ENCODE measurements around the gene STXBP5.

Gene STXBP5

DNA sequence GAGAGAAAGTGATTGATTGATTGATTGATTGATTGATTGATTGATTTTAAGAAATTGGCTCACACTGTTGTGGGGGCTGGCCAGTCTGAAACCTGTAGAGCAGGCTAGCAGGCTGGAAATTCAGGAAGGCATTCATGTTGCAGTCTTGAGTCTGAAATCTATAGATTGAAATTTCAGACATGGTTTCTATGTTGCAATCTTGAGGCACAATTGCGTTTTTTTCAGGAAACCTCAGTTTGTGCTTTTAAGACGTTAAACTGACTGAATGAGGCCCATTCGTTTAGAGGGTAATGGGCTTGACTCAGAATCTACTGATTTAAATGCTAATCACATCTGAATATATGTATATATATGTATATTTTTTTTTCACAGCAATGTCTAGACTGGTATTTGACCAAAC is 106.3 kb downstream of the STXBP5 start:
- H3K36me3 ChIP-seq (ENCODE audit: control insufficient read depth in 4 of 4, insufficient read depth in 4 of 4, low read length in 3 of 4): peaks cover 13 to 59% (median 22%) of the 10 kb centered on the region in 4 experiments
- H3K27ac ChIP-seq (ENCODE audit: insufficient read depth in 1 of 2, low read depth in 1 of 2, low read length in 2 of 2, poor library complexity in 1 of 2, severe bottlenecking in 2 of 2): no peak overlapping the region
- no peak overlapping the region for H3K4me3 ChIP-seq (ENCODE audit: control insufficient read depth in 1 of 7, extremely low read depth in 1 of 7, insufficient read depth in 4 of 7, low read depth in 2 of 7, low read length in 6 of 7)
- no peaks in the 10 kb centered on the region for H3K4me1 ChIP-seq (ENCODE audit: control extremely low read depth in 1 of 4, control insufficient read depth in 4 of 4, insufficient read depth in 4 of 4, low read length in 3 of 4)
- ChIA-PET CTCF (interaction anchor here (1.6 kb wide), 1 partner anchor 37 kb away, joined by 3 read pairs; no protein-coding TSS in a partner anchor), POLR2A (no interaction called here)
- H3K9me3 ChIP-seq (ENCODE audit: control extremely low read depth in 1 of 5, control insufficient read depth in 4 of 5, insufficient read depth in 2 of 5, low read depth in 1 of 5, low read length in 4 of 5): no peaks in the 10 kb centered on the region
- no CpG with 5 or more reads among the region's 3 CpGs for WGBS (ENCODE audit: insufficient coverage)
- H3K27me3 ChIP-seq (replicated peaks in 2 of 5; ENCODE audit: control insufficient read depth in 4 of 5, insufficient read depth in 5 of 5, low read length in 4 of 5): no peaks in the 10 kb centered on the region
- no peak for DNase-seq

GRCh38 chr6:147311218-147311617 is 107.0 kb downstream of the STXBP5 start:
- Histone ChIP-seq H3K36me3 (ENCODE audit: control insufficient read depth in 4 of 4, insufficient read depth in 4 of 4, low read length in 3 of 4) (peaks cover 17 to 62% (median 26%) of the 10 kb centered on the region in 4 experiments), H3K4me3 (ENCODE audit: control insufficient read depth in 1 of 7, extremely low read depth in 1 of 7, insufficient read depth in 4 of 7, low read depth in 2 of 7, low read length in 6 of 7) (no peak overlapping the region), H3K27ac (ENCODE audit: insufficient read depth in 1 of 2, low read depth in 1 of 2, low read length in 2 of 2, poor library complexity in 1 of 2, severe bottlenecking in 2 of 2) (no peak overlapping the region), H3K9me3 (ENCODE audit: control extremely low read depth in 1 of 5, control insufficient read depth in 4 of 5, insufficient read depth in 2 of 5, low read depth in 1 of 5, low read length in 4 of 5) (no peaks in the 10 kb centered on the region), H3K27me3 (replicated peaks in 2 of 5; ENCODE audit: control insufficient read depth in 4 of 5, insufficient read depth in 5 of 5, low read length in 4 of 5) (no peaks in the 10 kb centered on the region), H3K4me1 (ENCODE audit: control extremely low read depth in 1 of 4, control insufficient read depth in 4 of 4, insufficient read depth in 4 of 4, low read length in 3 of 4) (no peaks in the 10 kb centered on the region)
- CTCF ChIA-PET: no interaction called here
- DNase-seq: no peak
- POLR2A ChIA-PET: no interaction called here

DNA sequence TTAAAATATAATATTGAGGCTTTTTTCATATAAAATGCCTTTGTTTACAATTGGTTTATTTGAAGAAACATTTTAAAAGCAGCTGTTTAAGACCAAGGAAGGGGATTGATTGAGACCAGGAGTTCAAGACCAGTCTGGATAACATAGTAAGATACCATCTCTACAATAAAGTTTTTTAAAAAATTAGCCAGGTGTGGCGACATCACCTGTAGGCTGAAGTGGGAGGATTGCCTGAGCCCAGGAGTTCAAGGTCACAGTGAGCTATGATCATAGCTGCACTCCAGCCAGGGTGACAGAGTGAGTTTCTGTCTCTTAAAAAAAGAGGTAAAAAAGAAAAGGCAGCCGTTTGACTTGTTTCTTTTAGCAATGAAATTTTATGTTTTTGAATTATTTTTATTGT is 117.0 kb downstream of the STXBP5 start:
- H3K36me3 ChIP-seq (ENCODE audit: control insufficient read depth in 4 of 4, insufficient read depth in 4 of 4, low read length in 3 of 4): peaks cover 14 to 52% (median 27%) of the 10 kb centered on the region in 4 experiments
- H3K9me3 ChIP-seq (ENCODE audit: control extremely low read depth in 1 of 5, control insufficient read depth in 4 of 5, insufficient read depth in 2 of 5, low read depth in 1 of 5, low read length in 4 of 5): no peaks in the 10 kb centered on the region
- H3K4me3 ChIP-seq (ENCODE audit: control insufficient read depth in 1 of 7, extremely low read depth in 1 of 7, insufficient read depth in 4 of 7, low read depth in 2 of 7, low read length in 6 of 7): peak overlapping the region in 3 of 7 experiments; percentile 28 to 54 (median 45)
- no peaks in the 10 kb centered on the region for H3K27me3 ChIP-seq (replicated peaks in 2 of 5; ENCODE audit: control insufficient read depth in 4 of 5, insufficient read depth in 5 of 5, low read length in 4 of 5)
- 83% methylated on average over 2 of the region's 2 CpGs for WGBS (ENCODE audit: insufficient coverage)
- ChIA-PET CTCF (no interaction called here), POLR2A (no interaction called here)
- peaks cover 14 to 32% (median 25%) of the 10 kb centered on the region in 4 experiments for H3K4me1 ChIP-seq (ENCODE audit: control extremely low read depth in 1 of 4, control insufficient read depth in 4 of 4, insufficient read depth in 4 of 4, low read length in 3 of 4)
- H3K27ac ChIP-seq (ENCODE audit: insufficient read depth in 1 of 2, low read depth in 1 of 2, low read length in 2 of 2, poor library complexity in 1 of 2, severe bottlenecking in 2 of 2): peak overlapping the region; percentile 61 to 78
- DNase-seq: no peak

DNA sequence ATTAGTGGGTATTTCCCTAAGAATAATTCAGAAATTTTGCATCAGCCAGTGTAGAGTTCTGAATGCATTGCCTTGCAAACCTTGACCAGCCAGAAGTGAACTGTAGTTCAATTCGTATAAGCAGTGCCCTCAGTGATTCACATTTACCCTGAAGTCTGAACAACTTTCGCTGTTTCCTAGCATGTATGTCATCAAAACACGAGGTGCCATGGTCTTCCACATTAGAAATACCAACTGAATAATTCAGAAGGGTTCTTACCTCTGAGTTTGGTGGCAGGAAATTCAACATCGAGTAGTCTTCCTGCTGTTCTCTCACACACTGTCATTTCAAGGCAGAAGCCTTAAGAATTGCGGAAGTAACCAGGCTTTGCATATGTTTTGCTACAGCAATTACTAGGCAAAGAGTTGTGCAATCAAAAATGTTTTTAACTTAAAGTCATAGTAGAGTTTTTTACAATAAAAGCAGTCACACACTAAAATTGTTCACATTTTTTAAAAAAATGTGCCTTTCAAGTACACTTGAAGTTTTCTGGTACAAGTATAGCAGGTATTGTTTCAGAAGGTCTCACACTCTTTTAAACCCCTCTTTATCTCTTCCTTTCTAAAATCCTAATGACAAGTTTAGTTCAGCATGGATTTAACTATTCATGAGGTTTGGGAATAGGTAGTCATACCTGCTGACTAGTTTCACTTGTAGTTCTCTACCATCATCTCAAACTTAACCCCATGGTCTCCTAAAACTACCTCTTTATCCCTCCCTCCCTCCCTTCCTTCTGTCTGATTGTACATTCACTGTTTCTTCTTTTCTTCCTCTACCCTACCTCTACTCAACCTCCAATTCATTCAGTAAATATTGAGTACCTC is 118.3 kb downstream of the STXBP5 start:
- CTCF ChIA-PET: no interaction called here
- DNase-seq: peak; percentile 78 to 97 (median 94)

GRCh38 chr6:147325557-147325956 is 121.3 kb downstream of the STXBP5 start:
- H3K4me3 ChIP-seq (ENCODE audit: control insufficient read depth in 1 of 7, extremely low read depth in 1 of 7, insufficient read depth in 4 of 7, low read depth in 2 of 7, low read length in 6 of 7): no peak overlapping the region
- ChIA-PET CTCF (interaction anchor here (0.6 kb wide), 1 partner anchor 115 kb away, joined by 3 read pairs; no protein-coding TSS in a partner anchor), POLR2A (interaction anchor here (0.7 kb wide), 1 partner anchor 49 kb away, joined by 3 read pairs; no protein-coding TSS in a partner anchor)
- no peak for DNase-seq
- H3K4me1 ChIP-seq (ENCODE audit: control extremely low read depth in 1 of 4, control insufficient read depth in 4 of 4, insufficient read depth in 4 of 4, low read length in 3 of 4): peaks cover 14 to 30% (median 22%) of the 10 kb centered on the region in 4 experiments
- H3K27ac ChIP-seq (ENCODE audit: insufficient read depth in 1 of 2, low read depth in 1 of 2, low read length in 2 of 2, poor library complexity in 1 of 2, severe bottlenecking in 2 of 2): no peak overlapping the region
- no CpG with 5 or more reads among the region's 1 CpG for WGBS (ENCODE audit: insufficient coverage)
- H3K36me3 ChIP-seq (ENCODE audit: control insufficient read depth in 4 of 4, insufficient read depth in 4 of 4, low read length in 3 of 4): peaks cover 7 to 42% (median 20%) of the 10 kb centered on the region in 4 experiments
- no peaks in the 10 kb centered on the region for H3K27me3 ChIP-seq (replicated peaks in 2 of 5; ENCODE audit: control insufficient read depth in 4 of 5, insufficient read depth in 5 of 5, low read length in 4 of 5)
- H3K9me3 ChIP-seq (ENCODE audit: control extremely low read depth in 1 of 5, control insufficient read depth in 4 of 5, insufficient read depth in 2 of 5, low read depth in 1 of 5, low read length in 4 of 5): no peaks in the 10 kb centered on the region

More for the DNA sequence above, 118.3 kb downstream of the STXBP5 start:
- Histone ChIP-seq H3K36me3 (ENCODE audit: control insufficient read depth in 4 of 4, insufficient read depth in 4 of 4, low read length in 3 of 4) (peaks cover 15 to 52% (median 25%) of the 10 kb centered on the region in 4 experiments), H3K4me1 (ENCODE audit: control extremely low read depth in 1 of 4, control insufficient read depth in 4 of 4, insufficient read depth in 4 of 4, low read length in 3 of 4) (peaks cover 14 to 32% (median 25%) of the 10 kb centered on the region in 4 experiments), H3K27ac (ENCODE audit: insufficient read depth in 1 of 2, low read depth in 1 of 2, low read length in 2 of 2, poor library complexity in 1 of 2, severe bottlenecking in 2 of 2) (peak overlapping the region; percentile 61 to 78), H3K9me3 (ENCODE audit: control extremely low read depth in 1 of 5, control insufficient read depth in 4 of 5, insufficient read depth in 2 of 5, low read depth in 1 of 5, low read length in 4 of 5) (no peaks in the 10 kb centered on the region), H3K27me3 (replicated peaks in 2 of 5; ENCODE audit: control insufficient read depth in 4 of 5, insufficient read depth in 5 of 5, low read length in 4 of 5) (no peaks in the 10 kb centered on the region), H3K4me3 (ENCODE audit: control insufficient read depth in 1 of 7, extremely low read depth in 1 of 7, insufficient read depth in 4 of 7, low read depth in 2 of 7, low read length in 6 of 7) (peak overlapping the region in 6 of 7 experiments; percentile 9 to 75 (median 50))
- WGBS (ENCODE audit: insufficient coverage): 0% methylated on average over 2 of the region's 5 CpGs
- POLR2A ChIA-PET: no interaction called here

DNA sequence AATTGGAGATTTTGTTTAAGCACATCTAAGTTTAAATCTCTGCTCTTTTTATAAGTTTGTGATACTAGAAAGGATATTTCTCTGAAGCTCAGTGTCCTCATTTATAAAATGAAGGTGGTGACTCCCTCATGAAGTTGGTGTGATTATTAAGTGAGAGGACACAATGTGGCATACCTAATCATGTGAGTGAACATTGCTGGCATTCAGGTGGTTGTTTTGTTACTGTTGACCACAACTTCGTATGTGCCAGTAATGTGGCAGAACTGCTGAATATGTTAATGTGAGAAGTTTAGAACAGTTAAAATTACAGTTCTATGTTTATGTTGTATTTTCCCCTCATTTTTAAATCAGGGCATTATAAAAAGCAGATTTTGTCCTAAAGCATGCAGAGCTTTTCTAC is 127.2 kb downstream of the STXBP5 start:
- ChIA-PET CTCF (interaction anchor here (1.2 kb wide), 1 partner anchor 54 kb away, joined by 3 read pairs; no protein-coding TSS in a partner anchor), POLR2A (no interaction called here)
- Histone ChIP-seq H3K36me3 (ENCODE audit: control insufficient read depth in 4 of 4, insufficient read depth in 4 of 4, low read length in 3 of 4) (peaks cover 6 to 40% (median 21%) of the 10 kb centered on the region in 4 experiments), H3K9me3 (ENCODE audit: control extremely low read depth in 1 of 5, control insufficient read depth in 4 of 5, insufficient read depth in 2 of 5, low read depth in 1 of 5, low read length in 4 of 5) (no peaks in the 10 kb centered on the region), H3K27ac (ENCODE audit: insufficient read depth in 1 of 2, low read depth in 1 of 2, low read length in 2 of 2, poor library complexity in 1 of 2, severe bottlenecking in 2 of 2) (no peak overlapping the region), H3K27me3 (replicated peaks in 2 of 5; ENCODE audit: control insufficient read depth in 4 of 5, insufficient read depth in 5 of 5, low read length in 4 of 5) (no peaks in the 10 kb centered on the region), H3K4me3 (ENCODE audit: control insufficient read depth in 1 of 7, extremely low read depth in 1 of 7, insufficient read depth in 4 of 7, low read depth in 2 of 7, low read length in 6 of 7) (no peak overlapping the region), H3K4me1 (ENCODE audit: control extremely low read depth in 1 of 4, control insufficient read depth in 4 of 4, insufficient read depth in 4 of 4, low read length in 3 of 4) (no peaks in the 10 kb centered on the region)
- DNase-seq: no peak
- WGBS (ENCODE audit: insufficient coverage): no CpG with 5 or more reads among the region's 1 CpG

GRCh38 chr6:147337921-147338320 is 133.7 kb downstream of the STXBP5 start:
- H3K4me1 ChIP-seq (ENCODE audit: control extremely low read depth in 1 of 4, control insufficient read depth in 4 of 4, insufficient read depth in 4 of 4, low read length in 3 of 4): no peaks in the 10 kb centered on the region
- DNase-seq: no peak
- H3K9me3 ChIP-seq (ENCODE audit: control extremely low read depth in 1 of 5, control insufficient read depth in 4 of 5, insufficient read depth in 2 of 5, low read depth in 1 of 5, low read length in 4 of 5): no peaks in the 10 kb centered on the region

More at GRCh38 chr6:147337921-147338320, 133.7 kb downstream of the STXBP5 start:
- Histone ChIP-seq H3K36me3 (ENCODE audit: control insufficient read depth in 4 of 4, insufficient read depth in 4 of 4, low read length in 3 of 4) (peaks cover 7 to 33% (median 20%) of the 10 kb centered on the region in 4 experiments), H3K27ac (ENCODE audit: insufficient read depth in 1 of 2, low read depth in 1 of 2, low read length in 2 of 2, poor library complexity in 1 of 2, severe bottlenecking in 2 of 2) (no peak overlapping the region), H3K27me3 (replicated peaks in 2 of 5; ENCODE audit: control insufficient read depth in 4 of 5, insufficient read depth in 5 of 5, low read length in 4 of 5) (no peaks in the 10 kb centered on the region), H3K4me3 (ENCODE audit: control insufficient read depth in 1 of 7, extremely low read depth in 1 of 7, insufficient read depth in 4 of 7, low read depth in 2 of 7, low read length in 6 of 7) (no peak overlapping the region)
- WGBS (ENCODE audit: insufficient coverage): no CpG with 5 or more reads among the region's 3 CpGs
- ChIA-PET POLR2A (interaction anchor here (0.7 kb wide), 1 partner anchor 1678 kb away, joined by 3 read pairs; no protein-coding TSS in a partner anchor), CTCF (no interaction called here)
